ENCODE data around the gene HPCAL1. TPM values are rescaled to one million over a fixed set of nuclear protein-coding genes. Genes with fewer than 3 reads are reported as not detected.
"Not testable (repeated sequence)": the region's sequence is repeated elsewhere in the genome, so short reads cannot be mapped to it uniquely, and the experiment has no call there.

The HPCAL1 gene
- total RNA-seq: 10.0 TPM
- polyA plus RNA-seq: 36.3 TPM

- H3K4me1 ChIP-seq (ENCODE audit: insufficient read depth): peaks cover 5% of the 10 kb centered on the region
- under 1% methylated on average over 85 of the region's 87 CpGs for WGBS
- H3K4me3 ChIP-seq (ENCODE audit: low read depth, low read length): peak within 1 kb of the TSS; percentile 84
- no peaks in the 10 kb centered on the region for H3K36me3 ChIP-seq (ENCODE audit: insufficient read depth)
- peak; percentile 52 for DNase-seq (ENCODE audit: extremely low spot score)
- H3K27ac ChIP-seq (ENCODE audit: low read depth): peak within 1 kb of the TSS; percentile 62
Observed at GRCh38 chr2:10302479-10303180, at the start of gene HPCAL1. Gene HPCAL1, plus strand, starts transcription at chr2:10302904. Its CDS starts 116,854 bp downstream, at chr2:10419758.

- Histone ChIP-seq H3K4me3 (ENCODE audit: low read depth, low read length) (no peak overlapping the region), H3K4me1 (ENCODE audit: insufficient read depth) (no peaks in the 10 kb centered on the region), H3K27ac (ENCODE audit: low read depth) (no peak overlapping the region), H3K36me3 (ENCODE audit: insufficient read depth) (no peaks in the 10 kb centered on the region)
- 88% methylated on average over 18 of the region's 18 CpGs for WGBS
- no peak for DNase-seq (ENCODE audit: extremely low spot score)
Observed at GRCh38 chr2:10253596-10254372, 48.9 kb upstream of the HPCAL1 start.

GRCh38 chr2:10254373-10255188 lies 48.1 kb upstream of the HPCAL1 start:
- H3K36me3 ChIP-seq (ENCODE audit: insufficient read depth): no peaks in the 10 kb centered on the region
- no peak for DNase-seq (ENCODE audit: extremely low spot score)
- H3K4me3 ChIP-seq (ENCODE audit: low read depth, low read length): no peak overlapping the region
- H3K27ac ChIP-seq (ENCODE audit: low read depth): no peak overlapping the region
- no peaks in the 10 kb centered on the region for H3K4me1 ChIP-seq (ENCODE audit: insufficient read depth)
- 92% methylated on average over 31 of the region's 31 CpGs for WGBS

DNA sequence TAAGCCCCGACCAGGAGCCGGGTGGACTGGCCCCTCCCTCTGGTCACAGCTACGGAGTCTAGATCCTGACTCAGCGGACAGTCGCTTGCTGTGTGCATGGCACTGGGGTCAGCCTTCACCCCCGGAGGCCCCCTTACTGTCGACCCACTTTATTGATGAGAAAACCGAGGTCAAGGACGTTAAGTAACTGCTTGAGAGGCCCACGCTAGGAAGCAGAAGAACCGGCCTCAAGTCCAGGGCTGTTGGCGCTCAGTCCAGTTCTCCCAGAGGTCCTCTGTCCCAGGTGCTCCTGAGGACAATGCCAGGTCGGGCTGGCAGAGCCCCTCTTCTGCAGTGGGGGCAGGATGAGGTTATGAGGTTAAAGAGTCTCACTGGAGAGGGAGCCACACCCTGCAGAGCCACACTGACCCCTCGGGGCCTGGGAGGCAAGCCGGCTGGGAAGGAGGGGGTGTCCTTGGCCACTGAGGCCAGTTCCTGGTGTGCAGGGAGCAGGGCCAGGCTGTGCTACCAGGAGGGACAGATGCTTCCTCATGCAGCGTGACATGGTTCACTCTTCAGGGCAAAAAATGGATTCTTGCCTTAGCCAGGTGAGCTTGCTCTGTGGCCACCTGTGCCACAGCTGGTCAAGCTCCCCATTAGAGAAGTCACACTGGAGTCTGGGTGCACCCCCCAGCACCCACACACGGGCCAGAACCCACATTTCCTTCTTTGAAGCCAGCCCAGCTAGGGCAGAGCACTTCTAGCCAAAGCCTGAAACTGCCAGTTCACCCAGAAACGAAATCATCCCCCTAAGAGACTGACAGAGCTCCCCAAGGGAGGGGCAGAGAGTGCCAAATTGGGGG lies 47.3 kb upstream of the HPCAL1 start:
- DNase-seq (ENCODE audit: extremely low spot score): no peak

GRCh38 chr2:10256031-10256514 lies 46.6 kb upstream of the HPCAL1 start:
- no peak for DNase-seq (ENCODE audit: extremely low spot score)
- no peak overlapping the region for H3K27ac ChIP-seq (ENCODE audit: low read depth)
- no peaks in the 10 kb centered on the region for H3K4me1 ChIP-seq (ENCODE audit: insufficient read depth)
- H3K36me3 ChIP-seq (ENCODE audit: insufficient read depth): no peaks in the 10 kb centered on the region
- no peak overlapping the region for H3K4me3 ChIP-seq (ENCODE audit: low read depth, low read length)
- WGBS: 86% methylated on average over 15 of the region's 15 CpGs

More for the DNA sequence above, 47.3 kb upstream of the HPCAL1 start:
- no peaks in the 10 kb centered on the region for H3K4me1 ChIP-seq (ENCODE audit: insufficient read depth)
- H3K4me3 ChIP-seq (ENCODE audit: low read depth, low read length): no peak overlapping the region
- whole genome bisulfite sequencing: 81% methylated on average over 18 of the region's 18 CpGs
- H3K27ac ChIP-seq (ENCODE audit: low read depth): no peak overlapping the region
- no peaks in the 10 kb centered on the region for H3K36me3 ChIP-seq (ENCODE audit: insufficient read depth)

DNA sequence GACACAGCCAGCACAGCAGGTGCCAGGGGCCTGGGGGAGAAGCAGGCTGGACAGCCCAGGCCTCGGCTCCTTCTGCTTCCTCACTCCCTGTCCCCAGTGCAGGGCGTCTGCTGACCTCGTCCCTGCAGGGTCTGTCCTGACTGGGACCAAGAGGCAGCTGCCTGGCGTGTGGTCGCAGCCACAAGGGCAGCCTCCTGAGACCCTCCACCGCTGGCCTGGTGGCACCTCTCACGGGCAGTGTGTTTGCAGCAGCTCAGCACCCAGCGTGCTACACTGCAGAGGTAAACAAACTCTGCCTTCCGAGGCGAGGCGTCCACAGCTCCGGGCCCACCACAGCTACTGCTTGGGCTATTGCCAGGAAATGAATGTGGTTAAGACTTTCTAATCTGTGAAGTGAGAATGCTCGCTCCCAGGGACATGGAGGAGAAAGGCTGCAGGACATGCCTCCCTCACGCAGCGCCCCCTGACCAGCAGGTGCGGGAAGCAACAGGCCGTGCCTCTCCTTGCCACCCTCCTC lies 46.1 kb upstream of the HPCAL1 start:
- H3K4me3 ChIP-seq (ENCODE audit: low read depth, low read length): no peak overlapping the region
- H3K27ac ChIP-seq (ENCODE audit: low read depth): no peak overlapping the region
- DNase-seq (ENCODE audit: extremely low spot score): no peak
- H3K36me3 ChIP-seq (ENCODE audit: insufficient read depth): no peaks in the 10 kb centered on the region
- H3K4me1 ChIP-seq (ENCODE audit: insufficient read depth): no peaks in the 10 kb centered on the region
- WGBS: 76% methylated on average over 17 of the region's 17 CpGs

DNA sequence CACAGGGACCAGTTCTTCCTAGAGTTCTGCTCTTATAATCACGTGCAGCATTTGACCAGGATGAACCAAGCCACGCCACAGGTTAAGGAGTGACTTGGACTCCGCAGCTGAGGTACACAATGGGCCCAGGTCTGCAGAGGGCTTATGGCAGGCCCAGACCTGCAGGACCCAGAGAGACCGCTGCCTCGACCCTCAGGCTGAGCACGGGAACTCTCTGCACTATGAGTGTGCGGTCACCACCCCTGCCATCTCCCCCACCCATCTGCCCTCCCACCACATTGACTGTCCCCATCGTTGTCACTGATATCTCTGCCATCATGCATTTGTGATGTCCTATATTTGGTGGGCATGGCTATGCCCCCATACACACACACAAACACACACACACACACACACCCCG lies 45.7 kb upstream of the HPCAL1 start:
- WGBS: 90% methylated on average over 9 of the region's 9 CpGs
- Histone ChIP-seq H3K36me3 (ENCODE audit: insufficient read depth) (no peaks in the 10 kb centered on the region), H3K27ac (ENCODE audit: low read depth) (no peak overlapping the region), H3K4me3 (ENCODE audit: low read depth, low read length) (no peak overlapping the region), H3K4me1 (ENCODE audit: insufficient read depth) (no peaks in the 10 kb centered on the region)
- DNase-seq (ENCODE audit: extremely low spot score): no peak

- Histone ChIP-seq H3K4me3 (ENCODE audit: low read depth, low read length) (no peak overlapping the region), H3K4me1 (ENCODE audit: insufficient read depth) (no peaks in the 10 kb centered on the region), H3K27ac (ENCODE audit: low read depth) (no peak overlapping the region), H3K36me3 (ENCODE audit: insufficient read depth) (no peaks in the 10 kb centered on the region)
- DNase-seq (ENCODE audit: extremely low spot score): no peak
- WGBS: 86% methylated on average over 16 of the region's 16 CpGs
Observed at GRCh38 chr2:10257500-10258147, 45.1 kb upstream of the HPCAL1 start.

GRCh38 chr2:10258326-10258725 lies 44.4 kb upstream of the HPCAL1 start:
- Histone ChIP-seq H3K27ac (ENCODE audit: low read depth) (no peak overlapping the region), H3K36me3 (ENCODE audit: insufficient read depth) (no peaks in the 10 kb centered on the region), H3K4me1 (ENCODE audit: insufficient read depth) (no peaks in the 10 kb centered on the region), H3K4me3 (ENCODE audit: low read depth, low read length) (no peak overlapping the region)
- DNase-seq (ENCODE audit: extremely low spot score): no peak
- WGBS: 88% methylated on average over 5 of the region's 5 CpGs

- no peak for DNase-seq (ENCODE audit: extremely low spot score)
- WGBS: 76% methylated on average over 3 of the region's 3 CpGs
- H3K4me1 ChIP-seq (ENCODE audit: insufficient read depth): no peaks in the 10 kb centered on the region
- no peak overlapping the region for H3K4me3 ChIP-seq (ENCODE audit: low read depth, low read length)
- H3K27ac ChIP-seq (ENCODE audit: low read depth): no peak overlapping the region
- no peaks in the 10 kb centered on the region for H3K36me3 ChIP-seq (ENCODE audit: insufficient read depth)
Observed at GRCh38 chr2:10258726-10259125, 44.0 kb upstream of the HPCAL1 start.

DNA sequence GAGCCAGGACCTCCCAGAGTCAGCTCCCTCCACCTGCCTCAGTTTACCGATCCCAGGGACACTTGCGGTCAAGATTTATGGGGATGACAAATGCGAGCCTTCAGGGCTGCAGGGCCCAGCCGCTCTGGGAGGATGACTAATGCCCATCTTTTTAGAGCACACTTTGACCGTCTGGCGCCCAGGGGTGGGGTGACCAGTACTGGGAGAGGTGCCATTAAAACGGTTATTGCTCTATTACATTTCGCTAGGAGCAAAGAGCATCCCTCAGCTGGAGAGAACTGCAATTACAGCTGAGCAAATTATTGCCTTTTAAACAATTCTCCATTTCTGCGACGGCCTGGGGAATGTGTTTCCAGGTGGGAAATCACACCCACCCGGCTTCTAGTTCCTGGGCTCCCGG lies 42.6 kb upstream of the HPCAL1 start:
- WGBS: 80% methylated on average over 12 of the region's 12 CpGs
- Histone ChIP-seq H3K4me3 (ENCODE audit: low read depth, low read length) (no peak overlapping the region), H3K27ac (ENCODE audit: low read depth) (no peak overlapping the region), H3K36me3 (ENCODE audit: insufficient read depth) (no peaks in the 10 kb centered on the region), H3K4me1 (ENCODE audit: insufficient read depth) (no peaks in the 10 kb centered on the region)
- no peak for DNase-seq (ENCODE audit: extremely low spot score)

- 96% methylated on average over 4 of the region's 5 CpGs for WGBS
- H3K36me3 ChIP-seq (ENCODE audit: insufficient read depth); H3K4me3 ChIP-seq (ENCODE audit: low read depth, low read length); H3K4me1 ChIP-seq (ENCODE audit: insufficient read depth); DNase-seq (ENCODE audit: extremely low spot score); H3K27ac ChIP-seq (ENCODE audit: low read depth): not testable (repeated sequence)
Observed at GRCh38 chr2:10263526-10263925, 39.2 kb upstream of the HPCAL1 start.
